MM.1S (cell line): Measurements from ENCODE around the gene MTO1.

ENCODE experiments used
- DNase-seq: peaks from one replicate; pipeline ENCODE4 v3.0.0-alpha.2; 2015
- H2AFZ ChIP-seq: fragments of 300-600 bp; sonication (generic); 2 replicates; pipeline ENCODE4 v1.6.0; 2016; ENCODE audit warnings: antibody characterized with exemption, low read length
- H3F3A ChIP-seq: fragments of 300-600 bp; sonication (generic); 2 replicates; pipeline ENCODE4 v1.6.1; 2016; ENCODE audit warnings: mild to moderate bottlenecking, antibody characterized with exemption, low read length, moderate library complexity, mixed read lengths; ENCODE audit not compliant: insufficient read depth
- H3K27ac ChIP-seq: fragments of 300-600 bp; sonication (generic); 2 replicates; pipeline ENCODE4 v1.5.1; 2016; ENCODE audit warnings: mild to moderate bottlenecking, low read length
- H3K27me3 ChIP-seq: fragments of 300-600 bp; sonication (generic); replicated peaks from 2 replicates; pipeline ENCODE4 v1.6.0; 2016; ENCODE audit warnings: low read length; ENCODE audit not compliant: insufficient read depth
- H3K36me3 ChIP-seq: fragments of 300-600 bp; sonication (generic); replicated peaks from 2 replicates; pipeline ENCODE4 v1.6.1; 2016; ENCODE audit warnings: mild to moderate bottlenecking, low read length, mixed read lengths; ENCODE audit not compliant: insufficient read depth
- H3K4me1 ChIP-seq: fragments of 300-600 bp; sonication (generic); 2 replicates; pipeline ENCODE4 v1.6.1; 2016; ENCODE audit warnings: low read length, mixed read lengths
- H3K4me2 ChIP-seq: fragments of 300-600 bp; sonication (generic); 2 replicates; pipeline ENCODE4 v1.6.0; 2016; ENCODE audit warnings: low read depth, low read length
- H3K4me3 ChIP-seq: fragments of 300-600 bp; sonication (generic); 2 replicates; pipeline ENCODE4 v1.5.1; 2016; ENCODE audit warnings: low read length, mixed read lengths
- H3K79me2 ChIP-seq: fragments of 300-600 bp; sonication (generic); 2 replicates; pipeline ENCODE4 v1.6.1; 2016; ENCODE audit warnings: mixed run types, low read length, mixed read lengths
- H3K9ac ChIP-seq: fragments of 300-600 bp; sonication (generic); 2 replicates; pipeline ENCODE4 v1.6.1; 2016; ENCODE audit warnings: low read length, mixed read lengths
- H3K9me2 ChIP-seq: fragments of 300-600 bp; sonication (generic); replicated peaks from 2 replicates; pipeline ENCODE4 v1.6.1; 2016; ENCODE audit warnings: mild to moderate bottlenecking, low read length, mixed read lengths; ENCODE audit not compliant: insufficient read depth
- H3K9me3 ChIP-seq: fragments of 300-600 bp; sonication (generic); replicated peaks from 2 replicates; pipeline ENCODE4 v1.6.1; 2016; ENCODE audit warnings: mild to moderate bottlenecking, low read length, mixed read lengths; ENCODE audit not compliant: insufficient read depth
- H4K20me1 ChIP-seq: fragments of 300-600 bp; sonication (generic); 2 replicates; pipeline ENCODE4 v1.6.1; 2016; ENCODE audit warnings: mild to moderate bottlenecking, low read length, moderate library complexity, mixed read lengths; ENCODE audit not compliant: insufficient read depth
- CTCF ChIP-seq: fragments of 300-600 bp; sonication (generic); IDR thresholded peaks from 2 replicates; pipeline ENCODE4 v1.5.1; 2016; ENCODE audit warnings: antibody characterized with exemption, low read length, mixed read lengths
- EZH2 ChIP-seq: fragments of 300-600 bp; sonication (generic); optimal IDR thresholded peaks from 2 replicates; pipeline ENCODE3; 2017; ENCODE audit warnings: low read depth, mild to moderate bottlenecking, antibody characterized with exemption, low read length, mixed read lengths
- EZH2phosphoT487 ChIP-seq: fragments of 300-600 bp; sonication (generic); IDR thresholded peaks from 2 replicates; pipeline ENCODE4 v1.6.1; 2018; ENCODE audit warnings: antibody characterized with exemption, low read length

Gene MTO1

GRCh38 chr6:73421534-73421933 is 40.0 kb upstream of the MTO1 start:
- peaks cover 3% of the 10 kb centered on the region; the same call in 1 of the 2 replicates for H3K79me2 ChIP-seq
- no peaks in the 10 kb centered on the region for H3K9me2 ChIP-seq
- no peak overlapping the region for H3K4me2 ChIP-seq
- H3K27ac ChIP-seq: no peak overlapping the region
- no peak for DNase-seq
- 0 out of 2 replicates have a peak, but pooled peaks cover 7% of the 10 kb centered on the region for H3F3A ChIP-seq
- no peak overlapping the region for H3K4me3 ChIP-seq
- H3K4me1 ChIP-seq: no peaks in the 10 kb centered on the region
- no peaks in the 10 kb centered on the region for H4K20me1 ChIP-seq
- TF ChIP-seq EZH2 (no peak), CTCF (no peak), EZH2phosphoT487 (no peak)
- no peak overlapping the region for H2AFZ ChIP-seq
- no peaks in the 10 kb centered on the region for H3K9me3 ChIP-seq
- H3K9ac ChIP-seq: no peak overlapping the region
- H3K36me3 ChIP-seq: peaks cover 11% of the 10 kb centered on the region; the same call in 1 of the 2 replicates
- no peaks in the 10 kb centered on the region for H3K27me3 ChIP-seq

DNA sequence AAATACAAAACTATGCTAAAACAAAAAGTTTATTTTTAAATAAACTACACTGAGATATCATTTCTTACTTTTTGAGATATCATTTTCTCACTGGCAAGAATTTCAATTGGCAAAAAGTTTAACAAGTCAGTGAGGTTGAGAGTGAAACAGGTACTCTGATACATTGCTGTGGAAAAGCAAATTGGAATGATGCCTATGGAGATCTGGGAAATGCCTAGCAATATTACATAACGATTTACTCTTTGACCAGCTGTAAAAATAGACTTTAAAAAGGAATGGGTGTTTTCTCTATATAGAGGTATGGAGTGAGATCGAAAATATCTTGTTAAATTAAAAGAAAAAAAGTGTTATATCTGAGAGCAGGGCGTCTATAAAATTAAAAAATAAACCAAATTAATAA is 26.3 kb upstream of the MTO1 start:
- Histone ChIP-seq H3K9me3 (no peaks in the 10 kb centered on the region), H3K36me3 (peaks cover 18% of the 10 kb centered on the region), H4K20me1 (no peaks in the 10 kb centered on the region; the same call in 1 of the 2 replicates), H3F3A (0 out of 2 replicates have a peak, but pooled peaks cover 5% of the 10 kb centered on the region), H3K79me2 (peaks cover 89% of the 10 kb centered on the region), H3K4me1 (no peaks in the 10 kb centered on the region), H3K27me3 (no peaks in the 10 kb centered on the region), H3K4me3 (no peak overlapping the region), H2AFZ (no peak overlapping the region), H3K9me2 (no peaks in the 10 kb centered on the region), H3K9ac (no peak overlapping the region), H3K27ac (no peak overlapping the region), H3K4me2 (no peak overlapping the region)
- no peak for TF ChIP-seq EZH2phosphoT487
- no peak for TF ChIP-seq EZH2
- no peak for TF ChIP-seq CTCF
- no peak for DNase-seq

DNA sequence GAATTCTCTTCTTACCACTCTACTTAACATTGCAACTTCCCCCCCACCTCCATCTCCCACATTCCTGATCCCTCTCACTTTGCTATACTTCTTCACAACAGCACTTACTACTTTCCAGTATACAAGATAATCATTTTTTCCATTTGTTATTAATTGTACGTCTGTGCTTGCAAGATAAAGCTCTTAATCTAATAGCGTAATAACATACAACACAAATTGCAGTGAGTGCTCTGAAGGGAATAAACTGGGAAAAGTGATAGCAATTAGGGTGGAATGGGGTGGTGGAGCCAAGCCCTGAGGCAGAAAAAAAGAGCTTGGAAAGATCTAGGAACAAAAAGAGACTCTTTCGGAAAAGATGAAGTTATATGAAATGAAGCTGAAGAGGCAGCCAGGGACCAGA is 18.0 kb upstream of the MTO1 start:
- 0 out of 2 replicates have a peak, but pooled peaks cover 5% of the 10 kb centered on the region for H3F3A ChIP-seq
- H4K20me1 ChIP-seq: peaks cover 6% of the 10 kb centered on the region; the same call in 1 of the 2 replicates
- no peak overlapping the region for H2AFZ ChIP-seq
- peaks cover 93% of the 10 kb centered on the region for H3K79me2 ChIP-seq
- no peak overlapping the region for H3K4me2 ChIP-seq
- no peak overlapping the region for H3K4me3 ChIP-seq
- H3K4me1 ChIP-seq: no peaks in the 10 kb centered on the region; the same call in 1 of the 2 replicates
- H3K27ac ChIP-seq: no peak overlapping the region
- no peak for DNase-seq
- no peak for TF ChIP-seq EZH2phosphoT487
- no peak for TF ChIP-seq CTCF
- no peak for TF ChIP-seq EZH2
- no peaks in the 10 kb centered on the region for H3K27me3 ChIP-seq
- no peaks in the 10 kb centered on the region for H3K9me2 ChIP-seq
- no peak overlapping the region for H3K9ac ChIP-seq
- H3K36me3 ChIP-seq: peaks cover 23% of the 10 kb centered on the region
- H3K9me3 ChIP-seq: no peaks in the 10 kb centered on the region
